HEK293 (cell line): Measurements from ENCODE around the gene CABP4.

Experiments used
- BCL11A ChIP-seq: fragments of 450-650 bp; formaldehyde crosslinking; IDR thresholded peaks from 2 replicates; pipeline ENCODE4 v1.5.1; 2016; ENCODE audit warnings: low read depth, missing biosample characterization, missing genetic modification characterization
- TF ChIP-seq, protein P1 (sequence below): fragments of 450-650 bp; formaldehyde crosslinking; IDR thresholded peaks from 2 replicates; pipeline ENCODE4 v1.5.1; 2016; ENCODE audit warnings: missing biosample characterization, missing genetic modification characterization

- no peak for TF ChIP-seq BCL11A (tag by site-specific recombination)
- TF ChIP-seq, protein P1, sequence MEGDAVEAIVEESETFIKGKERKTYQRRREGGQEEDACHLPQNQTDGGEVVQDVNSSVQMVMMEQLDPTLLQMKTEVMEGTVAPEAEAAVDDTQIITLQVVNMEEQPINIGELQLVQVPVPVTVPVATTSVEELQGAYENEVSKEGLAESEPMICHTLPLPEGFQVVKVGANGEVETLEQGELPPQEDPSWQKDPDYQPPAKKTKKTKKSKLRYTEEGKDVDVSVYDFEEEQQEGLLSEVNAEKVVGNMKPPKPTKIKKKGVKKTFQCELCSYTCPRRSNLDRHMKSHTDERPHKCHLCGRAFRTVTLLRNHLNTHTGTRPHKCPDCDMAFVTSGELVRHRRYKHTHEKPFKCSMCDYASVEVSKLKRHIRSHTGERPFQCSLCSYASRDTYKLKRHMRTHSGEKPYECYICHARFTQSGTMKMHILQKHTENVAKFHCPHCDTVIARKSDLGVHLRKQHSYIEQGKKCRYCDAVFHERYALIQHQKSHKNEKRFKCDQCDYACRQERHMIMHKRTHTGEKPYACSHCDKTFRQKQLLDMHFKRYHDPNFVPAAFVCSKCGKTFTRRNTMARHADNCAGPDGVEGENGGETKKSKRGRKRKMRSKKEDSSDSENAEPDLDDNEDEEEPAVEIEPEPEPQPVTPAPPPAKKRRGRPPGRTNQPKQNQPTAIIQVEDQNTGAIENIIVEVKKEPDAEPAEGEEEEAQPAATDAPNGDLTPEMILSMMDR (tag by site-specific recombination): no peak
These were observed 12.4 kb upstream of the CABP4 start for GRCh38 chr11:67442504-67443404.
